CD14-positive monocyte (primary cell): Measurements from ENCODE around the gene PRSS48. TPM values are rescaled to one million over a fixed set of nuclear protein-coding genes. Genes with fewer than 3 reads are reported as not detected.

Source experiments
- DNase-seq, 3 donors: peaks; one replicate each; pipeline ENCODE4 v3.0.0-alpha.2; 2011 to 2022
- H2AFZ ChIP-seq: 2 replicates; pipeline ENCODE4 v1.6.0; 2012; ENCODE audit warnings: mild to moderate bottlenecking, low read depth, low read length, inconsistent platforms; ENCODE audit not compliant: insufficient read depth, poor library complexity, severe bottlenecking
- H3K27ac ChIP-seq, 2 donors: 1 replicate in 1 of 2; 2 replicates in 1 of 2; pipeline ENCODE4 v1.5.1; 2012 to 2013; ENCODE audit warnings: low read length in 2 of 2, control low read depth in 1 of 2, inconsistent platforms in 1 of 2, low read depth in 1 of 2, mild to moderate bottlenecking in 1 of 2
- H3K27me3 ChIP-seq, 2 donors: one replicate each; pipeline versions ENCODE4 v1.6.0 to v1.6.1; 2011 to 2013; ENCODE audit warnings: low read length in 2 of 2; ENCODE audit not compliant: control insufficient read depth in 2 of 2, insufficient read depth in 2 of 2
- H3K36me3 ChIP-seq, 2 donors: replicated peaks in 1 of 2; 1 replicate in 1 of 2; 2 replicates in 1 of 2; pipeline versions ENCODE4 v1.5.1 to v1.6.1; 2012 to 2013; ENCODE audit warnings: low read length in 2 of 2, control low read depth in 1 of 2, inconsistent platforms in 1 of 2, mild to moderate bottlenecking in 1 of 2; ENCODE audit not compliant: insufficient read depth in 2 of 2, control insufficient read depth in 1 of 2
- H3K4me1 ChIP-seq, 2 donors: 1 replicate in 1 of 2; 2 replicates in 1 of 2; pipeline versions ENCODE4 v1.5.1 to v1.6.1; 2012 to 2013; ENCODE audit warnings: low read length in 2 of 2, control low read depth in 1 of 2, inconsistent platforms in 1 of 2, mild to moderate bottlenecking in 1 of 2, moderate library complexity in 1 of 2; ENCODE audit not compliant: insufficient read depth in 2 of 2, control insufficient read depth in 1 of 2
- H3K4me2 ChIP-seq: replicated peaks from 2 replicates; pipeline ENCODE3; 2012; ENCODE audit warnings: low read length, moderate library complexity, mild to moderate bottlenecking; ENCODE audit not compliant: poor library complexity, severe bottlenecking; ENCODE audit errors: extremely low read depth
- H3K4me3 ChIP-seq, 3 experiments: fragments of 200-600 bp in 1 of 3; sonication (generic) in 1 of 3; replicated peaks in 1 of 3; 1 replicate in 2 of 3; 2 replicates in 1 of 3; pipeline ENCODE4 v1.5.1; 2011 to 2013; ENCODE audit warnings: low read length in 3 of 3, mild to moderate bottlenecking in 3 of 3, control low read depth in 2 of 3, low read depth in 2 of 3, inconsistent platforms in 1 of 3, moderate library complexity in 1 of 3
- H3K79me2 ChIP-seq: 2 replicates; pipeline ENCODE4 v1.6.0; 2012; ENCODE audit warnings: mild to moderate bottlenecking, control low read depth, inconsistent platforms, low read length, moderate library complexity; ENCODE audit not compliant: insufficient read depth
- H3K9ac ChIP-seq: 2 replicates; pipeline ENCODE4 v1.6.0; 2017; ENCODE audit warnings: low read length, mild to moderate bottlenecking; ENCODE audit not compliant: insufficient read depth, poor library complexity, severe bottlenecking
- H3K9me3 ChIP-seq, 2 donors: replicated peaks in 1 of 2; 1 replicate in 1 of 2; 2 replicates in 1 of 2; pipeline versions ENCODE4 v1.5.1 to v1.6.1; 2012 to 2013; ENCODE audit warnings: low read length in 2 of 2, control low read depth in 1 of 2; ENCODE audit not compliant: control insufficient read depth in 1 of 2, insufficient read depth in 1 of 2
- H4K20me1 ChIP-seq: 2 replicates; pipeline ENCODE4 v1.6.0; 2012; ENCODE audit warnings: mild to moderate bottlenecking, low read length, control low read depth, moderate library complexity; ENCODE audit not compliant: insufficient read depth
- H3K27ac Mint-ChIP-seq, 7 donors: one replicate each; pipeline ENCODE4 v1.8.0; 2020; ENCODE audit warnings: mild to moderate bottlenecking in 7 of 7, mixed read lengths in 7 of 7, moderate library complexity in 6 of 7, inconsistent platforms in 2 of 7
- H3K27me3 Mint-ChIP-seq, 3 donors: one replicate each; pipeline ENCODE4 v1.8.0; 2021 to 2022; ENCODE audit warnings: low read depth in 3 of 3, mild to moderate bottlenecking in 3 of 3, mixed read lengths in 3 of 3, moderate library complexity in 3 of 3, inconsistent platforms in 1 of 3
- H3K36me3 Mint-ChIP-seq, 2 donors: one replicate each; pipeline ENCODE4 v1.8.0; 2020; ENCODE audit warnings: mixed read lengths in 2 of 2, inconsistent platforms in 1 of 2, mild to moderate bottlenecking in 1 of 2
- H3K4me1 Mint-ChIP-seq: one replicate; pipeline ENCODE4 v1.8.0; 2020; ENCODE audit warnings: mild to moderate bottlenecking, mixed read lengths
- H3K4me3 Mint-ChIP-seq, 2 donors: one replicate each; pipeline ENCODE4 v1.8.0; 2020; ENCODE audit warnings: mild to moderate bottlenecking in 2 of 2, mixed read lengths in 2 of 2, moderate library complexity in 1 of 2
- H3K9me3 Mint-ChIP-seq, 7 donors: one replicate each; pipeline ENCODE4 v1.8.0; 2020 to 2022; ENCODE audit warnings: mixed read lengths in 7 of 7, mild to moderate bottlenecking in 6 of 7, moderate library complexity in 6 of 7, inconsistent platforms in 2 of 7
- WGBS: methylation state at CpG from one replicate; pipeline ENCODE4 v1.1.5; 2013; ENCODE audit warnings: missing lambda C conversion rate; ENCODE audit not compliant: insufficient coverage; 5-methylcytosine and 5-hydroxymethylcytosine counted together
- intact Hi-C, 2 donors: fragments of 100-400 bp; cut with micrococcal nuclease; formaldehyde crosslinking; loops; one replicate each; pipeline versions ENCODE4 v1.15.0 to v1.15.1; 2023
- polyA plus RNA-seq, 3 donors: library from polyadenylated mRNA; depleted of rRNA in 1 of 3; unstranded in 2 of 3; stranded (reverse) in 1 of 3; fragments of 300-500 nt in 2 of 3; fragments of >200 nt in 1 of 3; fragmentation: Illumina TruSeq in 2 of 3; gene quantifications; 1 replicate in 2 of 3; 2 replicates in 1 of 3; pipeline ENCODE4 v1.2.3, GENCODE V29; 2012 to 2021
- TF ChIP-seq, protein P1 (sequence below): fragments of 200-600 bp; IDR thresholded peaks from one replicate; pipeline ENCODE4 v1.8.0; 2022; ENCODE audit warnings: antibody characterized with exemption, mild to moderate bottlenecking

Gene PRSS48
- polyA plus RNA-seq, 3 donors = not detected

DNA sequence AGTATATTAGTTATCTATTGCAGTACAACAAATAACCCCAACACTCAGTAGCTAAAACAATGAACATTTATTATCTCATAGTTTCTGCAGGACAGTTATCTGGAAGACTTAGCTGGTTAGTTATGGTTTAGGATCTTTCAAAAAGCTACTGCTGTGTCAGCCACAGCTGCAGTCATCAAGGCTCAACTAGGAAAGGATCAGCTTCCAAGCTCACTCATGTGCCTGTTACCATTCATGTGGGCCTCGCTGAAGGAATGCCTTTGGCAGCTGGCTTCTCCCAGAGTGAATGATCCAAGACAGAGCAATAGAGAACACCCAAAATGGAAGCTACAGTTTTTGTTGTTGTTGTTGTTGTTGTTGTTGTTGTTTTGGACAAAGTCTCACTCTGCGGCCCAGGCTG is 13.5 kb upstream of the PRSS48 start:
- WGBS = 100% methylated on average over 1 of the region's 2 CpGs
- H4K20me1 ChIP-seq = no peaks in the 10 kb centered on the region
- no peaks in the 10 kb centered on the region for H3K4me1 ChIP-seq
- intact Hi-C loops = no loop called here
- no peaks in the 10 kb centered on the region for H3K79me2 ChIP-seq
- Mint-ChIP-seq H3K36me3 (no peaks in the 10 kb centered on the region), H3K4me1 (no peaks in the 10 kb centered on the region), H3K4me3 (no peak overlapping the region), H3K27me3 (peaks cover 2 to 8% (median 4%) of the 10 kb centered on the region in 3 donors), H3K9me3 (peaks cover 0 to 4% (median under 1%) of the 10 kb centered on the region in 7 donors), H3K27ac (no peak overlapping the region)
- TF ChIP-seq, protein P1, sequence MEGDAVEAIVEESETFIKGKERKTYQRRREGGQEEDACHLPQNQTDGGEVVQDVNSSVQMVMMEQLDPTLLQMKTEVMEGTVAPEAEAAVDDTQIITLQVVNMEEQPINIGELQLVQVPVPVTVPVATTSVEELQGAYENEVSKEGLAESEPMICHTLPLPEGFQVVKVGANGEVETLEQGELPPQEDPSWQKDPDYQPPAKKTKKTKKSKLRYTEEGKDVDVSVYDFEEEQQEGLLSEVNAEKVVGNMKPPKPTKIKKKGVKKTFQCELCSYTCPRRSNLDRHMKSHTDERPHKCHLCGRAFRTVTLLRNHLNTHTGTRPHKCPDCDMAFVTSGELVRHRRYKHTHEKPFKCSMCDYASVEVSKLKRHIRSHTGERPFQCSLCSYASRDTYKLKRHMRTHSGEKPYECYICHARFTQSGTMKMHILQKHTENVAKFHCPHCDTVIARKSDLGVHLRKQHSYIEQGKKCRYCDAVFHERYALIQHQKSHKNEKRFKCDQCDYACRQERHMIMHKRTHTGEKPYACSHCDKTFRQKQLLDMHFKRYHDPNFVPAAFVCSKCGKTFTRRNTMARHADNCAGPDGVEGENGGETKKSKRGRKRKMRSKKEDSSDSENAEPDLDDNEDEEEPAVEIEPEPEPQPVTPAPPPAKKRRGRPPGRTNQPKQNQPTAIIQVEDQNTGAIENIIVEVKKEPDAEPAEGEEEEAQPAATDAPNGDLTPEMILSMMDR = no peak
- H3K36me3 ChIP-seq = no peaks in the 10 kb centered on the region
- no peak overlapping the region for H2AFZ ChIP-seq
- H3K27ac ChIP-seq = no peak overlapping the region
- H3K9ac ChIP-seq = no peak overlapping the region
- no peak overlapping the region for H3K4me3 ChIP-seq
- H3K27me3 ChIP-seq = no peaks in the 10 kb centered on the region
- H3K9me3 ChIP-seq = no peaks in the 10 kb centered on the region
- H3K4me2 ChIP-seq = no peak overlapping the region
- DNase-seq = no peak

- no peak overlapping the region for H3K9ac ChIP-seq
- 40% methylated on average over 1 of the region's 1 CpG for WGBS
- Mint-ChIP-seq H3K27me3 (peaks cover 0 to 4% (median 0%) of the 10 kb centered on the region in 3 donors), H3K36me3 (no peaks in the 10 kb centered on the region), H3K4me1 (no peaks in the 10 kb centered on the region), H3K4me3 (no peak overlapping the region), H3K9me3 (peaks cover 0 to 3% (median 0%) of the 10 kb centered on the region in 7 donors), H3K27ac (no peak overlapping the region)
- no peaks in the 10 kb centered on the region for H3K79me2 ChIP-seq
- H4K20me1 ChIP-seq = no peaks in the 10 kb centered on the region
- H3K27me3 ChIP-seq = no peaks in the 10 kb centered on the region
- TF ChIP-seq, protein P1 = no peak
- H3K27ac ChIP-seq = no peak overlapping the region
- H3K4me2 ChIP-seq = no peak overlapping the region
- intact Hi-C loops = no loop called here
- H3K36me3 ChIP-seq = no peaks in the 10 kb centered on the region
- H3K4me1 ChIP-seq = no peaks in the 10 kb centered on the region
- DNase-seq = no peak
- no peak overlapping the region for H3K4me3 ChIP-seq
- H3K9me3 ChIP-seq = no peaks in the 10 kb centered on the region
- H2AFZ ChIP-seq = no peak overlapping the region
Observed at GRCh38 chr4:151266497-151266896, 10.5 kb upstream of the PRSS48 start.
